ENCODE data around the gene DNPH1.

DNPH1 gene

GRCh38 chr6:43246301-43247113, 17.2 kb upstream of the DNPH1 start:
- DNase-seq = peak in 45 of 51 donors; percentile 47 to 94 (median 81)

GRCh38 chr6:43243664-43244321, 14.5 kb upstream of the DNPH1 start:
- peak in 5 of 51 donors; percentile 20 to 44 (median 30) for DNase-seq

- DNase-seq = peak in 41 of 51 donors; percentile 5 to 74 (median 28)
Measured at GRCh38 chr6:43242908-43243663, 13.8 kb upstream of the DNPH1 start, which contains the start of gene TTBK1. Gene TTBK1 (plus strand): TSS chr6:43243481. CDS start chr6:43246661, 3,180 bp downstream.

- no peak for DNase-seq
Measured at GRCh38 chr6:43241446-43241845, 12.2 kb upstream of the DNPH1 start.

GRCh38 chr6:43240950-43241349, 11.7 kb upstream of the DNPH1 start:
- DNase-seq = no peak

- no peak for DNase-seq
Measured at GRCh38 chr6:43239054-43239453, 9.8 kb upstream of the DNPH1 start.

- DNase-seq = no peak
Measured at GRCh38 chr6:43235841-43236240, 6.6 kb upstream of the DNPH1 start.

- DNase-seq = no peak
Measured at GRCh38 chr6:43231735-43232450, 2.6 kb upstream of the DNPH1 start.

- DNase-seq = no peak
Measured at GRCh38 chr6:43231053-43231452, 1.8 kb upstream of the DNPH1 start.

- no peak for DNase-seq
Measured at GRCh38 chr6:43229803-43230620, 731 bp upstream of the DNPH1 start.

GRCh38 chr6:43226192-43226851, 3.0 kb downstream of the DNPH1 start:
- DNase-seq = no peak

- DNase-seq = no peak
Measured at GRCh38 chr6:43223175-43223574, 6.1 kb downstream of the DNPH1 start.

- DNase-seq = no peak
Measured at GRCh38 chr6:43222418-43223059, 6.7 kb downstream of the DNPH1 start.

GRCh38 chr6:43221046-43221972, 8.0 kb downstream of the DNPH1 start:
- DNase-seq = peak in 26 of 51 donors; percentile 3 to 68 (median 32)

GRCh38 chr6:43220439-43220951, 8.8 kb downstream of the DNPH1 start:
- DNase-seq = no peak

- DNase-seq = no peak
Measured at GRCh38 chr6:43219814-43220213, 9.5 kb downstream of the DNPH1 start.

- DNase-seq = peak in 1 of 51 donors; percentile 12
Measured at GRCh38 chr6:43219119-43219518, 10.2 kb downstream of the DNPH1 start.

GRCh38 chr6:43217351-43217750, 11.9 kb downstream of the DNPH1 start:
- DNase-seq = no peak

Data from hypothalamus (tissue), 51 donors.